Mesenchymal stem cell (in vitro differentiated cells and primary cell): Measurements from ENCODE around the gene DRC7.

Source experiments
- DNase-seq: peaks from one replicate; pipeline ENCODE4 v3.0.0-alpha.2; 2013
- H2AFZ ChIP-seq: one replicate; pipeline ENCODE4 v1.6.1; 2013; ENCODE audit warnings: low read depth, mild to moderate bottlenecking, control low read depth, inconsistent platforms, low read length, moderate library complexity
- H2AK5ac ChIP-seq: 2 replicates; pipeline ENCODE4 v1.6.1; 2013; ENCODE audit warnings: low read length, moderate library complexity, mild to moderate bottlenecking, inconsistent platforms; ENCODE audit not compliant: severe bottlenecking
- H2BK120ac ChIP-seq: one replicate; pipeline ENCODE4 v1.6.1; 2013; ENCODE audit warnings: low read depth, mild to moderate bottlenecking, inconsistent platforms, low read length, moderate library complexity
- H2BK12ac ChIP-seq, 2 experiments: one replicate each; pipeline ENCODE4 v1.6.1; 2013; ENCODE audit warnings: inconsistent platforms in 2 of 2, low read length in 2 of 2, mild to moderate bottlenecking in 2 of 2, moderate library complexity in 2 of 2, control low read depth in 1 of 2
- H2BK15ac ChIP-seq: one replicate; pipeline ENCODE4 v1.6.1; 2013; ENCODE audit warnings: mild to moderate bottlenecking, low read depth, inconsistent platforms; ENCODE audit not compliant: poor library complexity, severe bottlenecking
- H2BK5ac ChIP-seq: 2 replicates; pipeline ENCODE4 v1.6.1; 2013; ENCODE audit warnings: low read depth, mild to moderate bottlenecking, low read length, control low read depth, inconsistent platforms; ENCODE audit not compliant: poor library complexity, severe bottlenecking
- H3K14ac ChIP-seq, 2 experiments: one replicate each; pipeline ENCODE4 v1.6.1; 2013; ENCODE audit warnings: inconsistent platforms in 2 of 2, low read length in 2 of 2, control low read depth in 1 of 2, mild to moderate bottlenecking in 1 of 2, moderate library complexity in 1 of 2
- H3K18ac ChIP-seq, 2 experiments: one replicate each; pipeline ENCODE4 v1.6.1; 2013; ENCODE audit warnings: inconsistent platforms in 2 of 2, low read length in 2 of 2, control low read depth in 1 of 2, low read depth in 1 of 2, mild to moderate bottlenecking in 1 of 2
- H3K23ac ChIP-seq, 2 experiments: one replicate each; pipeline ENCODE4 v1.6.1; 2013; ENCODE audit warnings: inconsistent platforms in 2 of 2, low read length in 2 of 2, mild to moderate bottlenecking in 2 of 2, moderate library complexity in 2 of 2, control low read depth in 1 of 2
- H3K27ac ChIP-seq: 2 replicates; pipeline ENCODE4 v1.5.1; 2013; ENCODE audit warnings: mild to moderate bottlenecking, moderate library complexity, low read length, control low read depth, inconsistent platforms; ENCODE audit not compliant: poor library complexity, severe bottlenecking
- H3K27me3 ChIP-seq, 2 experiments: 2 replicates each; pipeline versions ENCODE4 v1.6.1 to v1.7.0; 2013; ENCODE audit warnings: low read length in 2 of 2, mild to moderate bottlenecking in 2 of 2, moderate library complexity in 2 of 2, control low read depth in 1 of 2, inconsistent platforms in 1 of 2; ENCODE audit not compliant: control insufficient read depth in 1 of 2, insufficient read depth in 1 of 2
- H3K36me3 ChIP-seq, 2 experiments: 2 replicates each; pipeline versions ENCODE4 v1.6.1 to v1.7.0; 2013; ENCODE audit warnings: low read length in 2 of 2, control low read depth in 1 of 2, inconsistent platforms in 1 of 2, low read depth in 1 of 2, mild to moderate bottlenecking in 1 of 2; ENCODE audit not compliant: insufficient read depth in 2 of 2, control insufficient read depth in 1 of 2
- H3K4ac ChIP-seq, 2 experiments: one replicate each; pipeline ENCODE4 v1.6.1; 2013; ENCODE audit warnings: inconsistent platforms in 2 of 2, low read length in 2 of 2, mild to moderate bottlenecking in 2 of 2, moderate library complexity in 2 of 2, control low read depth in 1 of 2, low read depth in 1 of 2
- H3K4me1 ChIP-seq: 2 replicates; pipeline ENCODE4 v1.6.1; 2013; ENCODE audit warnings: low read depth, low read length, control low read depth; ENCODE audit not compliant: control insufficient read depth, insufficient read depth
- H3K4me2 ChIP-seq: 2 replicates; pipeline ENCODE4 v1.6.1; 2013; ENCODE audit warnings: low read length, mild to moderate bottlenecking, inconsistent platforms; ENCODE audit not compliant: poor library complexity, severe bottlenecking
- H3K4me3 ChIP-seq, 2 experiments: 2 replicates each; pipeline versions ENCODE4 v1.5.1 to v1.7.0; 2013; ENCODE audit warnings: low read length in 2 of 2, mild to moderate bottlenecking in 2 of 2, control low read depth in 1 of 2, low read depth in 1 of 2; ENCODE audit not compliant: insufficient read depth in 1 of 2
- H3K79me1 ChIP-seq: replicated peaks from 2 replicates; pipeline ENCODE4 v1.6.1; 2013; ENCODE audit warnings: mild to moderate bottlenecking, control low read depth, low read length, inconsistent platforms; ENCODE audit not compliant: poor library complexity, severe bottlenecking
- H3K9ac ChIP-seq: 2 replicates; pipeline ENCODE4 v1.7.0; 2013; ENCODE audit warnings: mild to moderate bottlenecking, low read length, moderate library complexity
- H3K9me3 ChIP-seq: 2 replicates; pipeline ENCODE4 v1.7.0; 2013; ENCODE audit warnings: mild to moderate bottlenecking, low read length; ENCODE audit not compliant: control insufficient read depth
- H4K8ac ChIP-seq: one replicate; pipeline ENCODE4 v1.6.1; 2013; ENCODE audit warnings: inconsistent platforms, mild to moderate bottlenecking, low read length, moderate library complexity
- H4K91ac ChIP-seq: one replicate; pipeline ENCODE4 v1.6.1; 2013; ENCODE audit warnings: mild to moderate bottlenecking, low read length, inconsistent platforms
- WGBS: methylation state at CpG from one replicate; pipeline ENCODE4 v1.1.7; 2013; ENCODE audit warnings: mixed read lengths; 5-methylcytosine and 5-hydroxymethylcytosine counted together

The DRC7 gene

GRCh38 chr16:57699481-57699880, 4.9 kb downstream of the DRC7 start:
- Histone ChIP-seq H2BK15ac (no peak overlapping the region), H3K79me1 (no peaks in the 10 kb centered on the region), H3K4me2 (no peak overlapping the region), H3K36me3 (no peaks in the 10 kb centered on the region), H4K8ac (no peak overlapping the region), H3K14ac (no peak overlapping the region), H2BK120ac (no peak overlapping the region), H2BK5ac (no peak overlapping the region), H3K9ac (no peak overlapping the region), H3K4ac (no peak overlapping the region), H3K4me1 (peaks cover 4% of the 10 kb centered on the region), H3K4me3 (no peak overlapping the region), H3K23ac (no peak overlapping the region), H3K27ac (no peak overlapping the region), H3K27me3 (peaks cover 0 to 54% of the 10 kb centered on the region in 2 experiments), H2AK5ac (no peak overlapping the region), H3K9me3 (no peaks in the 10 kb centered on the region), H4K91ac (no peak overlapping the region), H3K18ac (no peak overlapping the region), H2BK12ac (no peak overlapping the region), H2AFZ (no peak overlapping the region)
- 93% methylated on average over 3 of the region's 3 CpGs for WGBS
- no peak for DNase-seq

GRCh38 chr16:57699899-57700298, 5.3 kb downstream of the DRC7 start:
- Histone ChIP-seq H3K27me3 (peaks cover 0 to 58% of the 10 kb centered on the region in 2 experiments), H3K23ac (no peak overlapping the region), H2BK12ac (no peak overlapping the region), H3K18ac (no peak overlapping the region), H3K4me3 (no peak overlapping the region), H3K79me1 (no peaks in the 10 kb centered on the region), H3K9ac (no peak overlapping the region), H3K36me3 (no peaks in the 10 kb centered on the region), H4K91ac (no peak overlapping the region), H2AFZ (no peak overlapping the region), H2AK5ac (no peak overlapping the region), H2BK120ac (no peak overlapping the region), H2BK5ac (no peak overlapping the region), H2BK15ac (no peak overlapping the region), H4K8ac (no peak overlapping the region), H3K27ac (no peak overlapping the region), H3K9me3 (no peaks in the 10 kb centered on the region), H3K14ac (no peak overlapping the region), H3K4me1 (peaks cover under 1% of the 10 kb centered on the region), H3K4ac (no peak overlapping the region), H3K4me2 (no peak overlapping the region)
- no peak for DNase-seq
- 92% methylated on average over 7 of the region's 7 CpGs for WGBS

- Histone ChIP-seq H2BK12ac (no peak overlapping the region), H4K91ac (no peak overlapping the region), H2BK15ac (no peak overlapping the region), H3K4me1 (no peaks in the 10 kb centered on the region), H4K8ac (no peak overlapping the region), H3K4ac (no peak overlapping the region), H3K27ac (no peak overlapping the region), H3K23ac (no peak overlapping the region), H3K4me2 (no peak overlapping the region), H2AK5ac (no peak overlapping the region), H3K14ac (no peak overlapping the region), H3K4me3 (no peak overlapping the region), H3K36me3 (no peaks in the 10 kb centered on the region), H3K9me3 (no peaks in the 10 kb centered on the region), H3K27me3 (peaks cover 0 to 59% of the 10 kb centered on the region in 2 experiments), H3K79me1 (no peaks in the 10 kb centered on the region), H2BK120ac (no peak overlapping the region), H2AFZ (no peak overlapping the region), H3K9ac (no peak overlapping the region), H3K18ac (no peak overlapping the region), H2BK5ac (no peak overlapping the region)
- no peak for DNase-seq
- WGBS, result 62% methylated on average over 10 of the region's 10 CpGs
Observed at GRCh38 chr16:57700781-57701551, 6.4 kb downstream of the DRC7 start.

- Histone ChIP-seq H3K4me3 (no peak overlapping the region), H3K9ac (no peak overlapping the region), H3K36me3 (no peaks in the 10 kb centered on the region), H3K4me1 (no peaks in the 10 kb centered on the region), H3K9me3 (no peaks in the 10 kb centered on the region), H2BK5ac (no peak overlapping the region), H3K14ac (peak overlapping the region in 1 of 2 experiments; percentile 80), H2AFZ (no peak overlapping the region), H3K27me3 (peaks cover 0 to 55% of the 10 kb centered on the region in 2 experiments), H3K23ac (peak overlapping the region in 1 of 2 experiments; percentile 74), H4K91ac (no peak overlapping the region), H3K79me1 (no peaks in the 10 kb centered on the region), H2BK120ac (no peak overlapping the region), H2AK5ac (no peak overlapping the region), H3K4me2 (no peak overlapping the region), H3K27ac (no peak overlapping the region), H3K4ac (no peak overlapping the region), H4K8ac (no peak overlapping the region), H3K18ac (no peak overlapping the region), H2BK12ac (no peak overlapping the region), H2BK15ac (no peak overlapping the region)
- no peak for DNase-seq
- WGBS, result 89% methylated on average over 23 of the region's 23 CpGs
Observed at GRCh38 chr16:57701759-57702371, 7.3 kb downstream of the DRC7 start.
